GM12878 (cell line): ENCODE results near the gene LRIG2. TPM values are rescaled to one million over a fixed set of nuclear protein-coding genes. Genes with fewer than 3 reads are reported as not detected.

Experiments
- ATAC-seq: fragments of 200-7000 bp; cut with Tn5 transposase; 3 replicates; pipeline ENCODE4 v1.9.1; 2020; ENCODE audit warnings: mild to moderate bottlenecking, moderate library complexity
- BruUV-seq: library from RNA; stranded (reverse); fragments of 400-500 nt; replicated peaks from 2 replicates; lab custom pipeline; 2021; lab: Mats Ljungman, UMichigan
- CTCF ChIA-PET: fragments of 300-600 bp; sonication (Branson Sonifier 250); formaldehyde crosslinking; extraction: SDS; loops from one replicate; lab custom pipeline; 2021; ENCODE audit warnings: inconsistent platforms; lab: Yijun Ruan, JAX
- POLR2A ChIA-PET: fragments of 350-600 bp; formaldehyde crosslinking; extraction: SDS; loops from one replicate; lab custom pipeline; 2021; ENCODE audit warnings: inconsistent platforms; lab: Charles Lee
- RAD21 ChIA-PET: fragments of 300-600 bp; sonication (Branson Sonifier 250); formaldehyde crosslinking; loops from one replicate; lab custom pipeline; 2023; ENCODE audit warnings: antibody characterized with exemption; ENCODE audit not compliant: unreplicated experiment; lab: Charles Lee
- SMC1A ChIA-PET: fragments of 300-600 bp; sonication (Branson Sonifier 250); formaldehyde crosslinking; loops from one replicate; lab custom pipeline; 2023; ENCODE audit not compliant: unreplicated experiment, uncharacterized antibody; lab: Charles Lee
- DNase-seq: peaks from one replicate; pipeline ENCODE4 v3.0.0-alpha.2; 2011; ENCODE audit warnings: low read depth, low spot score
- FAIRE-seq: peaks from 3 replicates; lab custom pipeline; 2011; peaks lifted over from hg19 to GRCh38; lab: Jason Lieb, UNC
- H2AFZ ChIP-seq: 2 replicates; pipeline ENCODE4 v1.6.0; 2011; ENCODE audit warnings: low read depth, low read length, control low read depth; ENCODE audit not compliant: control insufficient read depth
- H3K27ac ChIP-seq: 2 replicates; pipeline ENCODE4 v1.5.1; 2011; ENCODE audit warnings: control low read depth; ENCODE audit not compliant: control insufficient read depth, insufficient read depth
- H3K27me3 ChIP-seq, 2 experiments: replicated peaks in 1 of 2; 2 replicates each; pipeline versions ENCODE4 v1.6.0 to v1.6.1; 2011; ENCODE audit warnings: low read length in 1 of 2; ENCODE audit not compliant: control insufficient read depth in 2 of 2, insufficient read depth in 2 of 2
- H3K36me3 ChIP-seq, 2 experiments: 2 replicates each; pipeline ENCODE4 v1.5.1; 2011; ENCODE audit warnings: low read length in 1 of 2; ENCODE audit not compliant: control insufficient read depth in 2 of 2, insufficient read depth in 2 of 2
- H3K4me1 ChIP-seq: 2 replicates; pipeline ENCODE4 v1.6.1; 2011; ENCODE audit warnings: mild to moderate bottlenecking, low read length, moderate library complexity, mixed read lengths; ENCODE audit not compliant: control insufficient read depth, insufficient read depth
- H3K4me2 ChIP-seq: 2 replicates; pipeline ENCODE4 v1.6.0; 2011; ENCODE audit warnings: control low read depth; ENCODE audit not compliant: control insufficient read depth, insufficient read depth
- H3K4me3 ChIP-seq: fragments of 200-600 bp; sonication (generic); 2 replicates; pipeline ENCODE4 v1.5.1; 2016
- H3K79me2 ChIP-seq: 2 replicates; pipeline ENCODE4 v1.6.0; 2011; ENCODE audit warnings: low read length; ENCODE audit not compliant: control insufficient read depth, insufficient read depth
- H3K9ac ChIP-seq: 2 replicates; pipeline ENCODE4 v1.8.0; 2011; ENCODE audit warnings: low read length, control low read depth, mixed read lengths; ENCODE audit not compliant: control insufficient read depth, insufficient read depth
- H3K9me3 ChIP-seq: replicated peaks from 3 replicates; pipeline ENCODE4 v1.5.1; 2011; ENCODE audit warnings: mild to moderate bottlenecking, low read length; ENCODE audit not compliant: control insufficient read depth, insufficient read depth
- H4K20me1 ChIP-seq: 2 replicates; pipeline ENCODE4 v1.6.0; 2011; ENCODE audit not compliant: control insufficient read depth, insufficient read depth
- EGR1 ChIP-seq, 2 experiments: IDR thresholded peaks; 1 replicate in 1 of 2; 2 replicates in 1 of 2; pipeline ENCODE4 v1.6.1; 2011 to 2012; ENCODE audit warnings: low read depth in 2 of 2, low read length in 2 of 2, borderline replicate concordance in 1 of 2, mild to moderate bottlenecking in 1 of 2, moderate library complexity in 1 of 2
- EZH2 ChIP-seq: IDR thresholded peaks from 2 replicates; pipeline ENCODE4 v1.6.1; 2012; ENCODE audit warnings: low read depth, mild to moderate bottlenecking, control low read depth, inconsistent platforms, low read length, borderline replicate concordance; ENCODE audit not compliant: control insufficient read depth
- KDM1A ChIP-seq: fragments of 200-600 bp; sonication (generic); IDR thresholded peaks from 2 replicates; pipeline ENCODE4 v1.6.1; 2016; ENCODE audit warnings: borderline replicate concordance
- KLF5 ChIP-seq: fragments of 450-650 bp; IDR thresholded peaks from 2 replicates; pipeline ENCODE4 v1.6.1; 2014; ENCODE audit warnings: mild to moderate bottlenecking; ENCODE audit not compliant: partially characterized antibody
- NFIC ChIP-seq: IDR thresholded peaks from 2 replicates; pipeline ENCODE4 v1.6.1; 2012; ENCODE audit warnings: low read depth, mild to moderate bottlenecking, inconsistent platforms, low read length, moderate library complexity
- NR2C2 ChIP-seq: IDR thresholded peaks from 2 replicates; pipeline ENCODE4 v1.6.1; 2011; ENCODE audit warnings: borderline replicate concordance, low read depth; ENCODE audit not compliant: control insufficient read depth, insufficient read length
- POLR2AphosphoS2 ChIP-seq: IDR thresholded peaks from 2 replicates; pipeline ENCODE4 v1.6.1; 2011; ENCODE audit warnings: low read depth, mild to moderate bottlenecking, low read length, improper control_type of control experiment, moderate library complexity
- RAD51 ChIP-seq: fragments of 450-650 bp; IDR thresholded peaks from 2 replicates; pipeline ENCODE4 v1.6.1; 2016; ENCODE audit warnings: moderate library complexity, mild to moderate bottlenecking, inconsistent platforms
- SPI1 ChIP-seq: IDR thresholded peaks from 2 replicates; pipeline ENCODE4 v1.6.1; 2011; ENCODE audit warnings: low read depth, mild to moderate bottlenecking, low read length, moderate library complexity, borderline replicate concordance; ENCODE audit not compliant: insufficient read depth
- SRF ChIP-seq, 2 experiments: IDR thresholded peaks; 2 replicates each; pipeline ENCODE4 v1.6.1; 2011; ENCODE audit warnings: low read depth in 2 of 2, low read length in 2 of 2, mild to moderate bottlenecking in 1 of 2, moderate library complexity in 1 of 2
- STAT3 ChIP-seq: IDR thresholded peaks from 2 replicates; pipeline ENCODE4 v1.6.1; 2011; ENCODE audit warnings: low read depth, low read length, improper control_type of control experiment
- TAF1 ChIP-seq: IDR thresholded peaks from 2 replicates; pipeline ENCODE4 v1.6.1; 2011; ENCODE audit warnings: mild to moderate bottlenecking, low read depth, low read length, borderline replicate concordance
- TCF3 ChIP-seq: IDR thresholded peaks from 2 replicates; pipeline ENCODE4 v1.6.1; 2012; ENCODE audit warnings: low read depth, mild to moderate bottlenecking, low read length, borderline replicate concordance; ENCODE audit not compliant: insufficient read depth
- YBX1 ChIP-seq: fragments of 450-650 bp; IDR thresholded peaks from 2 replicates; pipeline ENCODE4 v1.6.1; 2016; ENCODE audit warnings: antibody characterized with exemption
- ZNF24 ChIP-seq: fragments of 450-650 bp; IDR thresholded peaks from 2 replicates; pipeline ENCODE4 v1.6.1; 2017; ENCODE audit warnings: antibody characterized with exemption, mild to moderate bottlenecking
- WGBS: methylation state at CpG from one replicate; pipeline ENCODE4 v1.1.6; 2016; ENCODE audit warnings: low lambda C conversion rate; ENCODE audit not compliant: insufficient replicate concordance, insufficient coverage; ENCODE audit errors: missing lambda C conversion rate; 5-methylcytosine and 5-hydroxymethylcytosine counted together
- in situ Hi-C: fragments of 300-500 bp; cut with MboI; formaldehyde crosslinking; loops from 9 replicates; pipeline ENCODE4 v1.14.3; 2018; ENCODE audit warnings: mixed read lengths
- intact Hi-C: fragments of 100-400 bp; cut with micrococcal nuclease; formaldehyde crosslinking; loops from one replicate; pipeline ENCODE4 v1.14.2; 2022; ENCODE audit not compliant: unreplicated experiment
- polyA plus RNA-seq, 11 experiments: library from polyadenylated mRNA; depleted of rRNA in 4 of 11; unstranded in 6 of 11; stranded (reverse) in 5 of 11; fragments of >200 nt; fragmentation: Nextera tagmentation in 4 of 11; fragmentation: Illumina TruSeq in 1 of 11; extraction: Ambion mirVana in 4 of 11; extraction: Trizol in 1 of 11; gene quantifications; 1 replicate in 1 of 11; 2 replicates in 10 of 11; pipeline versions ENCODE4 v1.2.1 to v1.2.3, GENCODE V29; 2011 to 2016; ENCODE audit warnings: inconsistent platforms in 2 of 11, missing spikeins in 2 of 11, low read depth in 1 of 11
- total RNA-seq, 4 experiments: library from RNA; depleted of rRNA in 3 of 4; stranded (reverse); fragments of >200 nt in 3 of 4; fragmentation: Illumina TruSeq in 1 of 4; extraction: Trizol in 1 of 4; gene quantifications; 2 replicates each; pipeline versions ENCODE4 v1.2.1 to v1.2.3, GENCODE V29; 2013 to 2021
- TF ChIP-seq, protein P1 (sequence below): fragments of 450-650 bp; IDR thresholded peaks from 2 replicates; pipeline ENCODE4 v1.6.1; 2017; ENCODE audit warnings: low read depth, mild to moderate bottlenecking, moderate library complexity
- TF ChIP-seq, protein P2 (sequence below): IDR thresholded peaks from 2 replicates; pipeline ENCODE4 v1.6.1; 2012; ENCODE audit warnings: low read depth, low read length, improper control_type of control experiment
- TF ChIP-seq, protein P3 (sequence below): fragments of 150-350 bp; IDR thresholded peaks from 2 replicates; pipeline ENCODE4 v1.6.1; 2016; ENCODE audit warnings: low read depth, low read length

Gene LRIG2
- total and polyA plus RNA-seq, 10 of the 15 experiments (the other 5 are each of a cell fraction or from before 2014, with no cell fraction given): 0.77 to 11.8 (median 5.1) TPM

DNA sequence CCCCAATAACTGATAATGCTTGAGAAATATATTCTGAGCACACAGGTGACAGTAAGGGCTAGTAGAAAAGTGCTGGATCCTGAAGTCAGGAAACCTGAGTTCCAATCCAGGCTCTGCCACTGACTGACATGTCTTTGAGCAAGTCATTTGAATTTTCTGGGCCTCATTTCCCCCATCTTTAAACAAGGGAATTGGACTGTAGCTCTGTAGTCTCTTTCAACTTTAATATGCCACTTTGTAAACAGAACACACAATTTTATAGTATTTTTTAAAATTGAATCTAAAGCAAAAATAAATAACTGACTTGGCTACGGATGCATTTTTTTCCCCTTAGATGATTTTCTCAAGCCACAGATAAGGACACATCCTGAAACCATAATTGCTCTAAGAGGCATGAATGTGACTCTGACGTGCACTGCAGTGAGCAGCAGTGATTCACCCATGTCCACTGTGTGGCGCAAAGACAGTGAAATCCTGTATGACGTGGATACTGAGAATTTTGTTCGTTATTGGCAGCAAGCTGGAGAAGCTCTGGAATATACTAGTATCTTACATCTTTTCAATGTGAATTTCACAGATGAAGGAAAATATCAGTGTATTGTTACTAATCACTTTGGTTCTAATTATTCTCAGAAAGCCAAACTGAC is 37.0 kb downstream of the LRIG2 start:
- ChIA-PET RAD21 (no interaction called here), SMC1A (no interaction called here), CTCF (no interaction called here), POLR2A (no interaction called here)
- DNase-seq (no peak), FAIRE-seq (no peak), ATAC-seq (no peak)
- Histone ChIP-seq H3K4me1 (no peaks in the 10 kb centered on the region), H3K79me2 (no peaks in the 10 kb centered on the region), H3K27ac (no peak overlapping the region), H3K9ac (no peak overlapping the region), H3K27me3 (no peaks in the 10 kb centered on the region), H3K9me3 (no peaks in the 10 kb centered on the region), H2AFZ (no peak overlapping the region), H4K20me1 (no peaks in the 10 kb centered on the region), H3K36me3 (peaks cover 0 to 41% of the 10 kb centered on the region in 2 experiments), H3K4me3 (no peak overlapping the region), H3K4me2 (no peak overlapping the region)
- intact Hi-C loops: no loop called here
- TF ChIP-seq EZH2: no peak
- no peak for TF ChIP-seq STAT3
- TF ChIP-seq, protein P1, sequence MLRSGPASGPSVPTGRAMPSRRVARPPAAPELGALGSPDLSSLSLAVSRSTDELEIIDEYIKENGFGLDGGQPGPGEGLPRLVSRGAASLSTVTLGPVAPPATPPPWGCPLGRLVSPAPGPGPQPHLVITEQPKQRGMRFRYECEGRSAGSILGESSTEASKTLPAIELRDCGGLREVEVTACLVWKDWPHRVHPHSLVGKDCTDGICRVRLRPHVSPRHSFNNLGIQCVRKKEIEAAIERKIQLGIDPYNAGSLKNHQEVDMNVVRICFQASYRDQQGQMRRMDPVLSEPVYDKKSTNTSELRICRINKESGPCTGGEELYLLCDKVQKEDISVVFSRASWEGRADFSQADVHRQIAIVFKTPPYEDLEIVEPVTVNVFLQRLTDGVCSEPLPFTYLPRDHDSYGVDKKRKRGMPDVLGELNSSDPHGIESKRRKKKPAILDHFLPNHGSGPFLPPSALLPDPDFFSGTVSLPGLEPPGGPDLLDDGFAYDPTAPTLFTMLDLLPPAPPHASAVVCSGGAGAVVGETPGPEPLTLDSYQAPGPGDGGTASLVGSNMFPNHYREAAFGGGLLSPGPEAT: no peak
- no peak for TF ChIP-seq POLR2AphosphoS2
- TF ChIP-seq, protein P2, sequence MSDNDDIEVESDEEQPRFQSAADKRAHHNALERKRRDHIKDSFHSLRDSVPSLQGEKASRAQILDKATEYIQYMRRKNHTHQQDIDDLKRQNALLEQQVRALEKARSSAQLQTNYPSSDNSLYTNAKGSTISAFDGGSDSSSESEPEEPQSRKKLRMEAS: no peak
- no peak for TF ChIP-seq ZNF24
- no peak for TF ChIP-seq SRF (IDR thresholded peaks at IDR 0.05; ENCODE audit: low read depth in 2 of 2, low read length in 2 of 2)
- no peak for TF ChIP-seq SPI1
- no peak for TF ChIP-seq YBX1
- TF ChIP-seq NFIC: no peak
- no peak for TF ChIP-seq KLF5
- no peak for TF ChIP-seq NR2C2
- TF ChIP-seq TCF3: no peak
- no peak for TF ChIP-seq KDM1A
- no peak for TF ChIP-seq EGR1 (IDR thresholded peaks at IDR 0.05; ENCODE audit: borderline replicate concordance in 1 of 2, low read depth in 2 of 2, low read length in 2 of 2)
- no peak for TF ChIP-seq RAD51
- TF ChIP-seq, protein P3, sequence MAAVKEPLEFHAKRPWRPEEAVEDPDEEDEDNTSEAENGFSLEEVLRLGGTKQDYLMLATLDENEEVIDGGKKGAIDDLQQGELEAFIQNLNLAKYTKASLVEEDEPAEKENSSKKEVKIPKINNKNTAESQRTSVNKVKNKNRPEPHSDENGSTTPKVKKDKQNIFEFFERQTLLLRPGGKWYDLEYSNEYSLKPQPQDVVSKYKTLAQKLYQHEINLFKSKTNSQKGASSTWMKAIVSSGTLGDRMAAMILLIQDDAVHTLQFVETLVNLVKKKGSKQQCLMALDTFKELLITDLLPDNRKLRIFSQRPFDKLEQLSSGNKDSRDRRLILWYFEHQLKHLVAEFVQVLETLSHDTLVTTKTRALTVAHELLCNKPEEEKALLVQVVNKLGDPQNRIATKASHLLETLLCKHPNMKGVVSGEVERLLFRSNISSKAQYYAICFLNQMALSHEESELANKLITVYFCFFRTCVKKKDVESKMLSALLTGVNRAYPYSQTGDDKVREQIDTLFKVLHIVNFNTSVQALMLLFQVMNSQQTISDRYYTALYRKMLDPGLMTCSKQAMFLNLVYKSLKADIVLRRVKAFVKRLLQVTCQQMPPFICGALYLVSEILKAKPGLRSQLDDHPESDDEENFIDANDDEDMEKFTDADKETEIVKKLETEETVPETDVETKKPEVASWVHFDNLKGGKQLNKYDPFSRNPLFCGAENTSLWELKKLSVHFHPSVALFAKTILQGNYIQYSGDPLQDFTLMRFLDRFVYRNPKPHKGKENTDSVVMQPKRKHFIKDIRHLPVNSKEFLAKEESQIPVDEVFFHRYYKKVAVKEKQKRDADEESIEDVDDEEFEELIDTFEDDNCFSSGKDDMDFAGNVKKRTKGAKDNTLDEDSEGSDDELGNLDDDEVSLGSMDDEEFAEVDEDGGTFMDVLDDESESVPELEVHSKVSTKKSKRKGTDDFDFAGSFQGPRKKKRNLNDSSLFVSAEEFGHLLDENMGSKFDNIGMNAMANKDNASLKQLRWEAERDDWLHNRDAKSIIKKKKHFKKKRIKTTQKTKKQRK: no peak
- TF ChIP-seq TAF1: no peak
- BruUV-seq: no TSS peak
- in situ Hi-C loops: no loop called here
- WGBS: 92% methylated on average over 5 of the region's 5 CpGs
